GM12891 (cell line): ENCODE data around the gene ERLIN1.

ENCODE experiments used
- POLR2A ChIP-seq: IDR thresholded peaks from 2 replicates; pipeline ENCODE4 v1.6.1; 2011; ENCODE audit warnings: low read depth, low read length, control low read depth
- POLR2AphosphoS5 ChIP-seq: IDR thresholded peaks from 2 replicates; pipeline ENCODE4 v1.6.1; 2011; ENCODE audit warnings: low read depth, low read length, control low read depth
- TAF1 ChIP-seq: IDR thresholded peaks from 2 replicates; pipeline ENCODE4 v1.6.1; 2011; ENCODE audit warnings: low read depth, low read length, control low read depth

DNA sequence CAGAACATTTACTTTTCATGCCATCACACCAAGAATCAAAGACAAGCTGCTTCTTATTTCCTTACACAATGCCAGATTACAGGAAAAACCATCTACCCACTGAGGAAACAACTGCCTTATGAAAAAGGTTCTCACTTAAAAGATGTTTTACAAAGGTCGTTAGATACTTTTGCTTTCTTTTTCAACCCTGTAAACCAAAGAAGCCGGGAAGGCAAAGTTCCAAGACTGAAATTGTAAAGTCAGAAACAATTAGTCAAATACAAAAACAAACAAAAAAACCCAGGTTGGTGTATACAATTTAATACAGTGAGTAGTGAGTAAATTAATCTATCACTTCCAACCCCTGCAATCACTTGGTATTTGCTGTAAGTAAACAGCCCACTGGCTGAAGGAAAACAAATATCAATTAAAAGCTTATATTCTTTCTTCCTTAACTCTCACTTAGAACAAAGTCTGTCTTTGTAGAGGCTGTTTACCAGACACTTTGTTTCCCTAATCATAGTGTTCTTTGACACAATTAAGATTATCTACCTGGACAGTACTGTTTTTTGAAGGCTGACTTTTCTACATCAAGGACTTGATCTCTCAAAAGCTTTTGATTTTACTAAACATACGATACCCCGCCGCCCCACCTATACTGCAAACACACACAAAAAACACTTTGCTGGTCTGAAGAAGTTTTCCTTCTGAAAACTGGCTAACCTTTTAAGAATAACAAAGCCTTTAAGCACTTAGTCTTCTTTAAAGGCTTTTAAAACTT is 18.1 kb downstream of the ERLIN1 start:
- TF ChIP-seq TAF1 = no peak
- no peak for TF ChIP-seq POLR2AphosphoS5
- no peak for TF ChIP-seq POLR2A
